Prostate gland (tissue), 2 donors: ENCODE data around the gene BRS3. TPM values are rescaled to one million over a fixed set of nuclear protein-coding genes. Genes with fewer than 3 reads are reported as not detected.
"Not testable (repeated sequence)": the region's sequence is repeated elsewhere in the genome, so short reads cannot be mapped to it uniquely, and the experiment has no call there.

ENCODE experiments used
- DNase-seq: peaks from one replicate; pipeline ENCODE4 v3.0.0-alpha.2; 2019; ENCODE audit warnings: low spot score
- H3K27ac ChIP-seq, 2 donors: fragments of 200-600 bp; sonication (generic); 2 replicates each; pipeline ENCODE4 v1.5.1; 2017 to 2019
- H3K27me3 ChIP-seq: fragments of 200-600 bp; sonication (generic); replicated peaks from 2 replicates; pipeline ENCODE4 v1.5.1; 2019; ENCODE audit not compliant: insufficient read depth
- H3K36me3 ChIP-seq, 2 donors: fragments of 200-600 bp; sonication (generic); 1 replicate in 1 of 2; 2 replicates in 1 of 2; pipeline versions ENCODE4 v1.5.1 to v1.8.1; 2017 to 2019
- H3K4me1 ChIP-seq: fragments of 200-600 bp; sonication (generic); replicated peaks from 2 replicates; pipeline ENCODE4 v1.5.1; 2019
- H3K4me3 ChIP-seq, 2 donors: fragments of 200-600 bp; sonication (generic); 2 replicates each; pipeline ENCODE4 v1.5.1; 2017 to 2019
- H3K9me3 ChIP-seq: fragments of 200-600 bp; sonication (generic); 2 replicates; pipeline ENCODE4 v1.5.1; 2017
- CTCF ChIP-seq, 4 experiments: fragments of 200-600 bp in 2 of 4; fragments of 450-650 bp in 2 of 4; sonication (generic) in 2 of 4; IDR thresholded peaks; 1 replicate in 3 of 4; 2 replicates in 1 of 4; pipeline ENCODE4 v1.5.1; 2016 to 2019; ENCODE audit warnings: antibody characterized with exemption in 4 of 4, mild to moderate bottlenecking in 2 of 4, moderate library complexity in 2 of 4
- POLR2A ChIP-seq: fragments of 450-650 bp; IDR thresholded peaks from one replicate; pipeline ENCODE4 v1.6.1; 2016; ENCODE audit warnings: antibody characterized with exemption, mild to moderate bottlenecking
- POLR2AphosphoS5 ChIP-seq: sonication (generic); formaldehyde crosslinking; IDR thresholded peaks from one replicate; pipeline ENCODE4 v1.6.1; 2017; ENCODE audit warnings: antibody characterized with exemption
- WGBS: methylation state at CpG from one replicate; pipeline ENCODE4 v1.1.5; 2018; 5-methylcytosine and 5-hydroxymethylcytosine counted together
- intact Hi-C: fragments of 100-400 bp; cut with DNase I; formaldehyde crosslinking; loops from one replicate; pipeline ENCODE4 v1.14.2; 2022
- total RNA-seq, 2 donors: library from RNA; depleted of rRNA; stranded (reverse); fragments of >200 nt; gene quantifications; one replicate each; pipeline ENCODE4 v1.1.0, GENCODE V29; 2016

Gene BRS3
- under 1 TPM in 1 of 2 donors, not detected in 1; 0.23 TPM for total RNA-seq

DNA sequence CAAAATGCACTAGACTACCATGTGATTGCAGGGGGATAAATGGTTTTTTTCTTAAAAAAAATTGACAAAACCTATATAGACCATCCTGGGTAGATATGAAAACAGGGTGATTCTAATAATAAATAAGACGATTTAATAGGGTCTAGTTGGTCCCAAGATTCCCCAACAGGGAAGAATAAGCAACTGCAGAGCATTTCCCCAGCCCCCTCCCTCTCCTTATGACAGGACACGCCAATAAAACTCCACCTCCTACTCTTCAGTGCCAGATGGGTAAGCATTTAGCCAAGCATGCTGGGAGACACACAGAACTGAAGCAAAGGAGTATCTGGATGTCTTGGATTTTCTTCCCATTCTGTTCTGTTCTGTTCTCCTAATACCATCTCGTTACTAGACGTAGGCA lies at the start of gene BRS3:
Gene BRS3, plus strand, starts transcription at position 301 of the 400 bp plus-strand sequence. CDS start 168 bp downstream, outside the sequence.
- H3K27me3 ChIP-seq = no peaks in the 10 kb centered on the region
- no peak for TF ChIP-seq POLR2AphosphoS5
- no peak for TF ChIP-seq POLR2A
- no peak for TF ChIP-seq CTCF (IDR thresholded peaks at IDR 0.05)

DNA sequence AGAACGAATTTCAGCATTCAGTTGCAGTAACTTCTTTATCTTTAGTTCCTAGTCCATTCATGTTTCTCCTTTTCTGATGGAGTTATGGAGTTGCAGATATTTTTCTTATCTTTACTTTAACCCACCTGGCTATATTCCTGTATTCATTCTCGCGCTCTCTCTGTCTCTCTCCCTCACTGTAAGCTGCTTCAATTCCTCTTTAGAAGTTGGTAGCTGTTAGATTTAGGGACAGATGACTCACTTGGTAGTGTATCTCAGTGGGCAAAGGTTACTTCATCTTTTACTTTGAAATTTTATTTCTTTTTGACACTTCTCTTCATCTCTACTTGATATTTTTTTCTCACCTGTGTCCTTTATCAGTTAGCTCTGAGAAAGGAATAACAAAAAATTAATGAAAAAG lies 49.6 kb upstream of the BRS3 start:
- H3K36me3 ChIP-seq = no peaks in the 10 kb centered on the region
- intact Hi-C loops = no loop called here
- TF ChIP-seq POLR2AphosphoS5 = no peak
- TF ChIP-seq POLR2A = no peak
- TF ChIP-seq CTCF (IDR thresholded peaks at IDR 0.05) = no peak
- no peak overlapping the region for H3K27ac ChIP-seq
- H3K4me1 ChIP-seq = no peaks in the 10 kb centered on the region
- DNase-seq = no peak
- H3K9me3 ChIP-seq = no peaks in the 10 kb centered on the region
- no peak overlapping the region for H3K4me3 ChIP-seq
- no peaks in the 10 kb centered on the region for H3K27me3 ChIP-seq
- 90% methylated on average over 3 of the region's 3 CpGs for WGBS

More for the DNA sequence above, at the start of gene BRS3:
- no peaks in the 10 kb centered on the region for H3K9me3 ChIP-seq
- no peak within 1 kb of the TSS for H3K4me3 ChIP-seq
- no peak within 1 kb of the TSS for H3K27ac ChIP-seq
- H3K36me3 ChIP-seq = no peaks in the 10 kb centered on the region
- intact Hi-C loops = no loop called here
- no peaks in the 10 kb centered on the region for H3K4me1 ChIP-seq
- DNase-seq = no peak
- 73% methylated on average over 4 of the region's 4 CpGs for WGBS

DNA sequence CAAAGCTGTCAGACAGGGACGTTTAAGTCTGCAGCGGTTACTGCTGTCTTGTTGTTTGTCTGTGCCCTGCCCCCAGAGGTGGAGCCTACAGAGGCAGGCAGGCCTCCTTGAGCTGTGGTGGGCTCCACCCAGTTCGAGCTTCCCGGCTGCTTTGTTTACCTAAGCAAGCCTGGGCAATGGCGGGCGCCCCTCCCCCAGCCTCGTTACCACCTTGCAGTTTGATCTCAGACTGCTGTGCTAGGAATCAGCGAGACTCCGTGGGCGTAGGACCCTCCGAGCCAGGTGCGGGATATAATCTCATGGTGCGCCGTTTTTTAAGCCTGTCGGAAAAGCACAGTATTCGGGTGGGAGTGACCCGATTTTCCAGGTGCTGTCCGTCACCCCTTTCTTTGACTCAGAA lies 42.1 kb upstream of the BRS3 start:
- H3K4me3 ChIP-seq, H3K36me3 ChIP-seq, DNase-seq, H3K4me1 ChIP-seq, intact Hi-C loops, H3K9me3 ChIP-seq, H3K27ac ChIP-seq, H3K27me3 ChIP-seq: not testable (repeated sequence)
- 71% methylated on average over 18 of the region's 18 CpGs for WGBS

DNA sequence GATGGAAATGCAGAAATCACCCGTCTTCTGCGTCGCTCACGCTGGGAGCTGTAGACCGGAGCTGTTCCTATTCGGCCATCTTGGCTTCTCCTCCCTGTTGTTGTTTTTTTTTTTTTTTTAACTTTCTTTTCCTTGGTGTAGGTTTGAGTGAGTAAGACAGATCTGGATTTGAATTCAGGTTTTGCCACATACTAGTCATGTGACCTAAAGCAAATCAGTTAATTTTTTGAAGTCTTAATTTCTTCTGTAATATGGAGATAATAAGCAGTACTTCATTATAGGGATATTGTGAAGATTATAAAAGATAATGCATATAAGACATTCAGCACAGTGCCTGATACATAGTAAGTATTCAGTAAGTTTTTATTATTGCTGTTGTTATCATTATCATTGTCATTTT lies 41.5 kb upstream of the BRS3 start:
- TF ChIP-seq POLR2A (no peak), POLR2AphosphoS5 (no peak), CTCF (IDR thresholded peaks at IDR 0.05) (no peak)
- Histone ChIP-seq H3K27me3 (no peaks in the 10 kb centered on the region), H3K9me3 (no peaks in the 10 kb centered on the region), H3K36me3 (no peaks in the 10 kb centered on the region), H3K4me3 (no peak overlapping the region), H3K27ac (no peak overlapping the region), H3K4me1 (no peaks in the 10 kb centered on the region)
- intact Hi-C loops = no loop called here
- WGBS = 98% methylated on average over 6 of the region's 6 CpGs
- DNase-seq = no peak

DNA sequence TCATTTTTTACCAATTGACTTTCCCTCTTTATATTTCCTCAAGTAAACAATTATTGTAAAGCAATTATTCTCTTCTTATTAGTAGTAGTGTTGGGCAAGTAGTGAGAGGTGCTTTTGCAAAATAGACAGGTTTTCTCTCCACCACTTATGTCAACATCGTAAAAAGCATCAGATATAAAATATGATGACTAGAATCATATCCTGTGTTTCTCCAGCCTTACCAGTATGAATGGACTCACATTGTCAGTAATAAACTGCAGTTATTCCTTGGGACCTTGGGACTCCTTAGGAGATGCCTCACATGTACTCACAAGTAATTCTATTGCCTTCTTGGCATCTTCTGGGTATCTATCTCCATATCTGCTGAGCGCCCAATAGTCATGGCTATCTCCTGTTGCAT lies 40.4 kb upstream of the BRS3 start:
- H3K4me3 ChIP-seq = no peak overlapping the region
- no peak for DNase-seq
- 100% methylated on average over 2 of the region's 2 CpGs for WGBS
- no peaks in the 10 kb centered on the region for H3K9me3 ChIP-seq
- intact Hi-C loops = no loop called here
- TF ChIP-seq POLR2A (no peak), CTCF (IDR thresholded peaks at IDR 0.05) (no peak), POLR2AphosphoS5 (no peak)
- no peak overlapping the region for H3K27ac ChIP-seq
- no peaks in the 10 kb centered on the region for H3K27me3 ChIP-seq
- no peaks in the 10 kb centered on the region for H3K36me3 ChIP-seq
- H3K4me1 ChIP-seq = no peaks in the 10 kb centered on the region
